HFFc6 (cell line): ENCODE data around the gene TAC4. TPM values are rescaled to one million over a fixed set of nuclear protein-coding genes. Genes with fewer than 3 reads are reported as not detected.

Experiments used
- DNase-seq: peaks from one replicate; pipeline ENCODE4 v3.0.0-alpha.2; 2018
- H3K27ac Mint-ChIP-seq: 2 replicates; pipeline ENCODE4 v1.8.0; 2020; ENCODE audit warnings: mild to moderate bottlenecking, mixed read lengths
- H3K27me3 Mint-ChIP-seq: 2 replicates; pipeline ENCODE4 v1.8.0; 2021; ENCODE audit warnings: mild to moderate bottlenecking, moderate library complexity, mixed read lengths; ENCODE audit not compliant: insufficient read depth
- H3K36me3 Mint-ChIP-seq: 2 replicates; pipeline ENCODE4 v1.8.0; 2021; ENCODE audit warnings: low read depth, mixed read lengths
- H3K4me1 Mint-ChIP-seq: 2 replicates; pipeline ENCODE4 v1.8.0; 2020; ENCODE audit warnings: low read depth, mixed read lengths
- H3K4me3 Mint-ChIP-seq: 2 replicates; pipeline ENCODE4 v1.8.0; 2020; ENCODE audit warnings: mild to moderate bottlenecking, moderate library complexity, mixed read lengths
- H3K9me3 Mint-ChIP-seq: 2 replicates; pipeline ENCODE4 v1.8.0; 2020; ENCODE audit warnings: mild to moderate bottlenecking, mixed read lengths
- total RNA-seq, 6 experiments: library from RNA; stranded (reverse); fragmentation: NEBNext Ultra II Directional; extraction: Animal tissue kit (Norgen Biotek cat#: 25700); gene quantifications; 2 replicates in 1 of 6; 3 replicates in 5 of 6; pipeline ENCODE4 v1.2.3, GENCODE V29; 2021
- TF ChIP-seq, protein P1 (sequence below): fragments of 200-600 bp; sonication (generic); IDR thresholded peaks from 2 replicates; pipeline ENCODE4 v1.5.0; 2021; ENCODE audit warnings: antibody characterized with exemption, mild to moderate bottlenecking

Gene TAC4
- total RNA-seq, 6 experiments from 2014 or later = not detected

DNA sequence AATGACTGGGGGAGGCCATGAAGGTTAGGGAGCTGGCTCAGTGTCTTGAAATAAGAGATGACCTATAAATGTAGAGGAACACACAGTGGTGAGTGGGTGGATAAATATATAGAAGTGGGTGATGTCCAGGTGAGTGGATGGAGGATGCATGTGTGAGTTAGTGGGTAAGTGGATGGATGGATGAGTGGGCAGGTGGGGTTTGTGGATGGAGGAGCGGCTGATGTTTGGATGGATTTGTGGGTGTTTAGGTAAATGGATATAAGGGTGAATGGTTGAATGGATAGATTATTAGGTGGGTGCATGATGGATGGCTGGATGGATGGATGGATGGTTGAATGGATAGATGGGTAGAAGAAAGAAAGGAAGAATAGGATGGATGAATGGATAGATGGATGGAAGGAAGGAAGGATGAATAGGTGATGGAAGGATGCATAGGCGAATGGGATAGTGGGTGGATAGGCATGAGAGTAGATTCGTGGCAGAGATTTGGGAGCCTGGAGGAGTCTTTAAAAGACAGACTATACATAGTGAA, 19.1 kb upstream of the TAC4 start:
- no peak for DNase-seq
- Mint-ChIP-seq H3K27ac (no peak overlapping the region), H3K9me3 (no peaks in the 10 kb centered on the region), H3K27me3 (peaks cover 39% of the 10 kb centered on the region), H3K4me3 (no peak overlapping the region), H3K4me1 (no peaks in the 10 kb centered on the region), H3K36me3 (no peaks in the 10 kb centered on the region)
- TF ChIP-seq, protein P1, sequence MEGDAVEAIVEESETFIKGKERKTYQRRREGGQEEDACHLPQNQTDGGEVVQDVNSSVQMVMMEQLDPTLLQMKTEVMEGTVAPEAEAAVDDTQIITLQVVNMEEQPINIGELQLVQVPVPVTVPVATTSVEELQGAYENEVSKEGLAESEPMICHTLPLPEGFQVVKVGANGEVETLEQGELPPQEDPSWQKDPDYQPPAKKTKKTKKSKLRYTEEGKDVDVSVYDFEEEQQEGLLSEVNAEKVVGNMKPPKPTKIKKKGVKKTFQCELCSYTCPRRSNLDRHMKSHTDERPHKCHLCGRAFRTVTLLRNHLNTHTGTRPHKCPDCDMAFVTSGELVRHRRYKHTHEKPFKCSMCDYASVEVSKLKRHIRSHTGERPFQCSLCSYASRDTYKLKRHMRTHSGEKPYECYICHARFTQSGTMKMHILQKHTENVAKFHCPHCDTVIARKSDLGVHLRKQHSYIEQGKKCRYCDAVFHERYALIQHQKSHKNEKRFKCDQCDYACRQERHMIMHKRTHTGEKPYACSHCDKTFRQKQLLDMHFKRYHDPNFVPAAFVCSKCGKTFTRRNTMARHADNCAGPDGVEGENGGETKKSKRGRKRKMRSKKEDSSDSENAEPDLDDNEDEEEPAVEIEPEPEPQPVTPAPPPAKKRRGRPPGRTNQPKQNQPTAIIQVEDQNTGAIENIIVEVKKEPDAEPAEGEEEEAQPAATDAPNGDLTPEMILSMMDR = no peak

DNA sequence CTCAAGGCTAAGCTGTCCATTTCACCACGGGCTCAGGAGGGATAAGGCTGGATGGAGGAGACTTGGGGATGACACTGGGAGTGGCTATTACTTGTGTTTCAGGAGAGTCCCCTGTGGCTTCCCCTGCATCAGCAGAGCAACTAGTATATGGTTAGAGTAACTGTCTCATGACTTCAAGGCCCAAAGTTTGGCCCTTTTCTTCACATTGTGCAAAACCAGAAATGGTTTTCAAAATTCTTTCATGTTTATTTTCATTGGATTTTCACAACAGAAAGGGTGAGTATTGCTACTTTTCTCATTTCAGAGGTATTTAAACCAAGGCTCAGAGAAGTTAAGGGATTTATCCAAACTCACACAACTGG, 18.1 kb upstream of the TAC4 start:
- Mint-ChIP-seq H3K27me3 (peaks cover 36% of the 10 kb centered on the region), H3K4me3 (no peak overlapping the region), H3K9me3 (no peaks in the 10 kb centered on the region), H3K4me1 (no peaks in the 10 kb centered on the region), H3K27ac (no peak overlapping the region), H3K36me3 (no peaks in the 10 kb centered on the region)
- TF ChIP-seq, protein P1 = no peak
- no peak for DNase-seq

DNA sequence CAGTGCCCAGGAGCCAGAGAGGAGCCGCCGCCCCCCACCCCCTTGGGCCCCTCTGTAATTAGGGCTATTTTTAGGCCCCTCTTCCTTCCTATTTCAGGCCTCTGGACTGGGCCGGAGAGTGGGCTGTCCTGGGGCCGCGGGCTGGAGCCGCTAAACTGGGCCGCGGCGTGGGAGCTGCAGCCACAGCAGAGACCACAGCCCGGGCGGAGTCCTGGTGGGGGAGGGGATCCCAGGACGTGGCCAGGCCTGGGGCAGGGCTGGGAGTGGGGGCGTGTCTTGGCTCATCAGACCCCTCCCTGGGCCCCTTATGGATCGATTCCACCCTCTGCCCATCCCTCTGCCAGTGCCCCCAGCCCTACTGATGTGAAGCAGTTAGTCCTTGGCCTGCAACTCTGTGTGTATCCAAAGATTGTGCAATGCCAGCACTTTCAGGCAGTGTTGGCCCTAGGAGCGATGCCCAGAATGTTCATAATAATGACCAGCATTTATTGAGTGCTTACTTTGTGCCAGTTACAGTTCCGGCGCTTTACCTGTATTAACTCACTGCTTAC, 15.0 kb upstream of the TAC4 start:
- Mint-ChIP-seq H3K27ac (no peak overlapping the region), H3K4me3 (no peak overlapping the region), H3K4me1 (no peaks in the 10 kb centered on the region), H3K9me3 (no peaks in the 10 kb centered on the region), H3K36me3 (no peaks in the 10 kb centered on the region), H3K27me3 (peaks cover 37% of the 10 kb centered on the region)
- TF ChIP-seq, protein P1 = no peak
- no peak for DNase-seq

DNA sequence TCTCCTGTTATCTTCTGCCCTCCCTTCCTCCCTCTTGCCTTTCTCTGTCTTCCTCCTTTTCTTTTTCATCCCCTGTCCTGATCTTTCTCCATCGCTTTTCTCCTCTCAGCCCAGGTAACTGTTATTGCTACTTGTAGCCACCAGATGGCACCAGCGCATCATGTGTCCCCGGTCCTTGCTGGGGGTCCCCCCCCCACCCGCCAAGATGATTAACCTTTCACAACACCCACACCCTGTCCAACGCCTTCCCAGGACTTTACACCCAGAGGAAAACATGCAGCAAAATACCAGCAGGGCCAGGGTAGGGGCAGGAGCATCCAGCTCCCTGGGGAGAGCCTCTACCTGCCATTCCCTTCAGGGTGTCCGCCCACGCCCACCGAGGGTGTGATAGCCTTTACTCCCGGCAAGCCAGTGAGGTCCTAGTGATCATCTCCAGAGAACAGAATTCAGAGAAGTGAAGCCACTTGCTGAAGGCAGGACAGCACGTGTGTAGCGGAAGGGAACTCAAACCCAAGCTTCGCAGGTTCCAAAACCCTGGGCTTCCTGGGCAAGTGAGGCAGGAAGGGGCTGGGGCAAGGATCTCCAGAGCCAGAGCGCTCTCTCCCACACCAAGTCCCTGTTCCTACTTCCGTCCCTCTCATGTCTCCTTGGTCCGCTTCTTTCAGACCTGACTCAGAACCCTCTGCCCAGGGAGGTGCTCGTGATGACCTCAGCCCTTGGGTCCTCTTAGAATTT, 13.4 kb upstream of the TAC4 start:
- H3K9me3 Mint-ChIP-seq = no peaks in the 10 kb centered on the region
- H3K4me1 Mint-ChIP-seq = no peaks in the 10 kb centered on the region
- H3K27ac Mint-ChIP-seq = no peak overlapping the region
- no peak overlapping the region for H3K4me3 Mint-ChIP-seq
- peaks cover 37% of the 10 kb centered on the region for H3K27me3 Mint-ChIP-seq
- TF ChIP-seq, protein P1 = peak; percentile 94
- no peaks in the 10 kb centered on the region for H3K36me3 Mint-ChIP-seq
- peak; percentile 5 for DNase-seq

DNA sequence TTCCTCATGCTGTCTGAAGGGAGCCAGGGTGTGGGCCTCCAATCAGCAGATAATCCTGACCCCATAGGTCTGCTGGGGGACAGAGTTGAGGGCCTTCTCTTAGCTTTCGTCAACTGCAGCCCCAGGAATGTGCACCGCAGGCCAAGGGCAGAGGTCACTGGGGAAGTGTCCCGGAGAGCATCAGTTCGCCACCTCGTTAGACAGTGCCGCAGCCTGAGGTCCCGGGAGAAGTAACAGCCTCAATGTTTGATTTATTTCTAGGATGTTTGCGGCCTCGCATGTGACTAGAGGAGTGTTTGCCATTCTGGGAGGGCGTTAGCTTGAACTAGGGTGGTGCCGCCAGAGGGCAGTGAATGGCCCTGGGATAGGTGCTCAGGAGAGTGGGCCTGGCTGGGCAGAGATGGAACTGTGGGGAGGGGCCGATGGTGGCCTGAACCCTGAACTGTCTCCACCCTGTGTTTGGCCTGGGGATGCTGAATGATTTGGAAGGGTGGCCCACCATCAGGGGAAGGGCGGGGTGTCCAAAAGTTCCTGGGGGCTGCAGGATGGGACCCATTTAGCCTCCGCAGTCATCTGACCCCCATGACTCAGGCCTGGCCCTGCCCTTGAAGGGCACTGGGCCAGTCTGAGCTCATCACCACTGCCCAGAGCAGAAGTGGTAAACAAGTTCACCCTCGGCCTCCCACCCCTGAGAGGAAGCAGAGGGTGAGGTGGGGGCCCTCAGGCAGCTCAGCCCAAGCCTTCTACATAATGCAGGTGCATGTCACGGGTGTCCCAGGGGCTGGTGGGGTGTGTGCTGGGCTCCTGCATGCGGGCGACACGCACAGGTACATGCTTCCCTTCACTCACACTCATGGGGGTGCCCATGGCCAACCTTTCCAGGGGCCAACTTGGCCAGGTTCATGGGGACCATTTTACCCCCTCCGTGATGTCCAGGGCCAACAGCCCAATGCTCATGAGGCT, 12.4 kb upstream of the TAC4 start:
- Mint-ChIP-seq H3K9me3 (no peaks in the 10 kb centered on the region), H3K27ac (no peak overlapping the region), H3K4me3 (no peak overlapping the region), H3K4me1 (no peaks in the 10 kb centered on the region), H3K27me3 (peaks cover 34% of the 10 kb centered on the region), H3K36me3 (no peaks in the 10 kb centered on the region)
- TF ChIP-seq, protein P1 = no peak
- DNase-seq = no peak
